HEK293 (cell line): ENCODE measurements around the gene FBXO27.

ENCODE experiments used
- GLIS1 ChIP-seq: fragments of 450-650 bp; formaldehyde crosslinking; IDR thresholded peaks from 2 replicates; pipeline ENCODE4 v1.5.1; 2016; ENCODE audit warnings: missing biosample characterization, missing genetic modification characterization
- HOXD13 ChIP-seq: sonication (generic); formaldehyde crosslinking; IDR thresholded peaks from 2 replicates; pipeline ENCODE4 v1.8.0; 2022; ENCODE audit warnings: missing genetic modification reagents, borderline replicate concordance
- KLF7 ChIP-seq: fragments of 450-650 bp; formaldehyde crosslinking; IDR thresholded peaks from 2 replicates; pipeline ENCODE4 v1.5.1; 2016; ENCODE audit warnings: missing biosample characterization, missing genetic modification characterization, borderline replicate concordance
- KLF8 ChIP-seq: fragments of 450-650 bp; formaldehyde crosslinking; IDR thresholded peaks from 2 replicates; pipeline ENCODE4 v1.5.1; 2016; ENCODE audit warnings: missing biosample characterization, missing genetic modification characterization
- KLF9 ChIP-seq: fragments of 450-650 bp; formaldehyde crosslinking; IDR thresholded peaks from 2 replicates; pipeline ENCODE4 v1.5.1; 2016; ENCODE audit warnings: missing biosample characterization, missing genetic modification characterization, low read depth
- MEIS1 ChIP-seq: sonication (generic); formaldehyde crosslinking; IDR thresholded peaks from 2 replicates; pipeline ENCODE4 v1.8.1; 2022; ENCODE audit warnings: missing genetic modification reagents, mild to moderate bottlenecking, borderline replicate concordance
- PRDM6 ChIP-seq: fragments of 450-650 bp; formaldehyde crosslinking; IDR thresholded peaks from 2 replicates; pipeline ENCODE4 v1.5.1; 2017; ENCODE audit warnings: missing biosample characterization, missing genetic modification characterization
- RBAK ChIP-seq: fragments of 450-650 bp; formaldehyde crosslinking; IDR thresholded peaks from 2 replicates; pipeline ENCODE4 v1.5.1; 2016; ENCODE audit warnings: missing biosample characterization, missing genetic modification characterization
- SP7 ChIP-seq: fragments of 450-650 bp; formaldehyde crosslinking; IDR thresholded peaks from 2 replicates; pipeline ENCODE4 v1.5.1; 2016; ENCODE audit warnings: missing biosample characterization, missing genetic modification characterization
- ZBTB21 ChIP-seq: fragments of 450-650 bp; formaldehyde crosslinking; IDR thresholded peaks from 2 replicates; pipeline ENCODE4 v1.5.1; 2017; ENCODE audit warnings: missing biosample characterization, missing genetic modification characterization
- ZFP37 ChIP-seq: fragments of 450-650 bp; formaldehyde crosslinking; IDR thresholded peaks from 2 replicates; pipeline ENCODE4 v1.5.1; 2016; ENCODE audit warnings: missing biosample characterization, missing genetic modification characterization
- ZNF10 ChIP-seq: fragments of 450-650 bp; formaldehyde crosslinking; IDR thresholded peaks from 2 replicates; pipeline ENCODE4 v1.5.1; 2017; ENCODE audit warnings: missing biosample characterization, missing genetic modification characterization
- ZNF112 ChIP-seq: fragments of 450-650 bp; formaldehyde crosslinking; IDR thresholded peaks from 2 replicates; pipeline ENCODE4 v1.5.0; 2017; ENCODE audit warnings: missing biosample characterization, missing genetic modification characterization
- ZNF114 ChIP-seq: fragments of 450-650 bp; formaldehyde crosslinking; IDR thresholded peaks from 2 replicates; pipeline ENCODE4 v1.5.0; 2017; ENCODE audit warnings: missing biosample characterization, missing genetic modification characterization
- ZNF132 ChIP-seq: fragments of 450-650 bp; formaldehyde crosslinking; IDR thresholded peaks from 2 replicates; pipeline ENCODE4 v1.5.1; 2017; ENCODE audit warnings: missing biosample characterization, missing genetic modification characterization, borderline replicate concordance
- ZNF133 ChIP-seq: fragments of 450-650 bp; formaldehyde crosslinking; IDR thresholded peaks from 2 replicates; pipeline ENCODE4 v1.5.1; 2016; ENCODE audit warnings: missing biosample characterization, missing genetic modification characterization
- ZNF155 ChIP-seq: fragments of 450-650 bp; formaldehyde crosslinking; IDR thresholded peaks from 2 replicates; pipeline ENCODE4 v1.5.1; 2016; ENCODE audit warnings: missing biosample characterization, missing genetic modification characterization
- ZNF16 ChIP-seq: fragments of 450-650 bp; formaldehyde crosslinking; IDR thresholded peaks from 2 replicates; pipeline ENCODE4 v1.5.1; 2016; ENCODE audit warnings: low read depth, missing biosample characterization, missing genetic modification characterization
- ZNF175 ChIP-seq: fragments of 450-650 bp; formaldehyde crosslinking; IDR thresholded peaks from 2 replicates; pipeline ENCODE4 v1.5.1; 2016; ENCODE audit warnings: missing biosample characterization, missing genetic modification characterization
- ZNF18 ChIP-seq: fragments of 450-650 bp; formaldehyde crosslinking; IDR thresholded peaks from 2 replicates; pipeline ENCODE4 v1.5.1; 2016; ENCODE audit warnings: missing biosample characterization, missing genetic modification characterization
- ZNF211 ChIP-seq: fragments of 450-650 bp; formaldehyde crosslinking; IDR thresholded peaks from 2 replicates; pipeline ENCODE4 v1.5.1; 2016; ENCODE audit warnings: low read depth, missing biosample characterization, missing genetic modification characterization
- ZNF24 ChIP-seq: fragments of 450-650 bp; formaldehyde crosslinking; IDR thresholded peaks from 2 replicates; pipeline ENCODE4 v1.5.1; 2016; ENCODE audit warnings: missing biosample characterization, missing genetic modification characterization
- ZNF292 ChIP-seq: fragments of 450-650 bp; formaldehyde crosslinking; IDR thresholded peaks from 2 replicates; pipeline ENCODE4 v1.5.1; 2016; ENCODE audit warnings: low read depth, missing biosample characterization, missing genetic modification characterization, borderline replicate concordance
- ZNF311 ChIP-seq: fragments of 450-650 bp; formaldehyde crosslinking; IDR thresholded peaks from 2 replicates; pipeline ENCODE4 v1.5.1; 2017; ENCODE audit warnings: missing biosample characterization, missing genetic modification characterization, borderline replicate concordance
- ZNF341 ChIP-seq: fragments of 450-650 bp; formaldehyde crosslinking; IDR thresholded peaks from 2 replicates; pipeline ENCODE4; 2016; ENCODE audit warnings: low read depth, missing biosample characterization, missing genetic modification characterization
- ZNF354C ChIP-seq: fragments of 450-650 bp; formaldehyde crosslinking; IDR thresholded peaks from 2 replicates; pipeline ENCODE4 v1.5.1; 2016; ENCODE audit warnings: missing biosample characterization, missing genetic modification characterization, low read depth, borderline replicate concordance
- ZNF362 ChIP-seq: fragments of 450-650 bp; formaldehyde crosslinking; IDR thresholded peaks from 2 replicates; pipeline ENCODE4 v1.5.1; 2016; ENCODE audit warnings: missing biosample characterization, missing genetic modification characterization
- ZNF416 ChIP-seq: fragments of 450-650 bp; formaldehyde crosslinking; IDR thresholded peaks from 2 replicates; pipeline ENCODE4 v1.5.1; 2016; ENCODE audit warnings: missing biosample characterization, missing genetic modification characterization
- ZNF544 ChIP-seq: fragments of 450-650 bp; formaldehyde crosslinking; IDR thresholded peaks from 2 replicates; pipeline ENCODE4 v1.5.0; 2017; ENCODE audit warnings: missing biosample characterization, missing genetic modification characterization
- ZNF548 ChIP-seq: fragments of 450-650 bp; formaldehyde crosslinking; IDR thresholded peaks from 2 replicates; pipeline ENCODE4 v1.5.1; 2016; ENCODE audit warnings: missing biosample characterization, missing genetic modification characterization
- ZNF560 ChIP-seq: fragments of 450-650 bp; formaldehyde crosslinking; IDR thresholded peaks from 2 replicates; pipeline ENCODE4 v1.5.1; 2017; ENCODE audit warnings: missing biosample characterization, missing genetic modification characterization, borderline replicate concordance
- ZNF623 ChIP-seq: fragments of 450-650 bp; formaldehyde crosslinking; IDR thresholded peaks from 2 replicates; pipeline ENCODE4 v1.5.1; 2016; ENCODE audit warnings: missing biosample characterization, missing genetic modification characterization
- ZNF624 ChIP-seq: fragments of 450-650 bp; formaldehyde crosslinking; IDR thresholded peaks from 2 replicates; pipeline ENCODE4 v1.5.1; 2017; ENCODE audit warnings: missing biosample characterization, missing genetic modification characterization
- ZNF658 ChIP-seq: fragments of 450-650 bp; formaldehyde crosslinking; IDR thresholded peaks from 2 replicates; pipeline ENCODE4; 2016; ENCODE audit warnings: missing biosample characterization, missing genetic modification characterization
- TF ChIP-seq, protein P1 (sequence below): fragments of 450-650 bp; formaldehyde crosslinking; IDR thresholded peaks from 2 replicates; pipeline ENCODE4 v1.5.1; 2016; ENCODE audit warnings: missing biosample characterization, missing genetic modification characterization

The FBXO27 gene

GRCh38 chr19:38989066-38989605 is 43.2 kb downstream of the FBXO27 start (continued):
- no peak; the same call in 1 of the 2 replicates for TF ChIP-seq KLF8 (tag by site-specific recombination)
- TF ChIP-seq, protein P1, sequence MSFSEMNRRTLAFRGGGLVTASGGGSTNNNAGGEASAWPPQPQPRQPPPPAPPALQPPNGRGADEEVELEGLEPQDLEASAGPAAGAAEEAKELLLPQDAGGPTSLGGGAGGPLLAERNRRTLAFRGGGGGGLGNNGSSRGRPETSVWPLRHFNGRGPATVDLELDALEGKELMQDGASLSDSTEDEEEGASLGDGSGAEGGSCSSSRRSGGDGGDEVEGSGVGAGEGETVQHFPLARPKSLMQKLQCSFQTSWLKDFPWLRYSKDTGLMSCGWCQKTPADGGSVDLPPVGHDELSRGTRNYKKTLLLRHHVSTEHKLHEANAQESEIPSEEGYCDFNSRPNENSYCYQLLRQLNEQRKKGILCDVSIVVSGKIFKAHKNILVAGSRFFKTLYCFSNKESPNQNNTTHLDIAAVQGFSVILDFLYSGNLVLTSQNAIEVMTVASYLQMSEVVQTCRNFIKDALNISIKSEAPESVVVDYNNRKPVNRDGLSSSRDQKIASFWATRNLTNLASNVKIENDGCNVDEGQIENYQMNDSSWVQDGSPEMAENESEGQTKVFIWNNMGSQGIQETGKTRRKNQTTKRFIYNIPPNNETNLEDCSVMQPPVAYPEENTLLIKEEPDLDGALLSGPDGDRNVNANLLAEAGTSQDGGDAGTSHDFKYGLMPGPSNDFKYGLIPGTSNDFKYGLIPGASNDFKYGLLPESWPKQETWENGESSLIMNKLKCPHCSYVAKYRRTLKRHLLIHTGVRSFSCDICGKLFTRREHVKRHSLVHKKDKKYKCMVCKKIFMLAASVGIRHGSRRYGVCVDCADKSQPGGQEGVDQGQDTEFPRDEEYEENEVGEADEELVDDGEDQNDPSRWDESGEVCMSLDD (tag by site-specific recombination): no peak
- TF ChIP-seq ZNF560: no peak
- TF ChIP-seq ZNF341 (tag by site-specific recombination): peak; percentile 65
- TF ChIP-seq ZBTB21 (tag by site-specific recombination): no peak; the same call in 1 of the 2 replicates
- no peak for TF ChIP-seq ZNF544 (tag by site-specific recombination)
- TF ChIP-seq ZNF18 (tag by site-specific recombination): peak; percentile 47
- TF ChIP-seq ZNF362: no peak
- TF ChIP-seq SP7 (tag by site-specific recombination): peak; percentile 95
- no peak for TF ChIP-seq ZFP37 (tag by site-specific recombination)
- no peak for TF ChIP-seq PRDM6 (tag by site-specific recombination)
- TF ChIP-seq ZNF311 (tag by site-specific recombination): no peak
- no peak for TF ChIP-seq ZNF175
- no peak for TF ChIP-seq ZNF623 (tag by site-specific recombination)
- TF ChIP-seq ZNF24: peak; percentile 94
- TF ChIP-seq KLF7 (tag by site-specific recombination): no peak
- peak; percentile 32; the same call in 1 of the 2 replicates for TF ChIP-seq KLF9
- TF ChIP-seq ZNF548 (tag by site-specific recombination): no peak
- TF ChIP-seq ZNF624: no peak
- TF ChIP-seq ZNF10 (tag by site-specific recombination): no peak
- TF ChIP-seq ZNF416 (tag by site-specific recombination): no peak
- TF ChIP-seq ZNF112 (tag by site-specific recombination): no peak
- TF ChIP-seq ZNF133 (tag by site-specific recombination): no peak
- TF ChIP-seq MEIS1 (CRISPR knock-in tag): no peak
- TF ChIP-seq ZNF16 (tag by site-specific recombination): no peak
- TF ChIP-seq HOXD13 (CRISPR knock-in tag): no peak
- no peak for TF ChIP-seq ZNF354C (tag by site-specific recombination)
- no peak for TF ChIP-seq ZNF132
- TF ChIP-seq ZNF292 (tag by site-specific recombination): no peak
- no peak for TF ChIP-seq RBAK (tag by site-specific recombination)
- TF ChIP-seq ZNF658 (tag by site-specific recombination): no peak
- no peak for TF ChIP-seq ZNF114
- TF ChIP-seq ZNF211: no peak
- peak; percentile 100 for TF ChIP-seq GLIS1
- no peak for TF ChIP-seq ZNF155 (tag by site-specific recombination)
